HuH-7.5 (cell line): Measurements from ENCODE around the gene GTF2E1.
"Not testable (repeated sequence)": the region's sequence is repeated elsewhere in the genome, so short reads cannot be mapped to it uniquely, and the experiment has no call there.

ENCODE experiments used
- DNase-seq: peaks from one replicate; pipeline ENCODE4 v3.0.0; 2011; ENCODE audit warnings: low spot score

Gene GTF2E1

GRCh38 chr3:120756061-120756460 is 13.5 kb downstream of the GTF2E1 start:
- DNase-seq: no peak

GRCh38 chr3:120758551-120758950 is 16.0 kb downstream of the GTF2E1 start:
- DNase-seq: not testable (repeated sequence)

- no peak for DNase-seq
Measured at GRCh38 chr3:120762615-120763014, 20.1 kb downstream of the GTF2E1 start.

- no peak for DNase-seq
Measured at GRCh38 chr3:120763601-120764000, 21.1 kb downstream of the GTF2E1 start.

- DNase-seq: no peak
Measured at GRCh38 chr3:120764206-120764605, 21.7 kb downstream of the GTF2E1 start.

GRCh38 chr3:120765830-120766493 is 23.4 kb downstream of the GTF2E1 start:
- peak; percentile 9 for DNase-seq

GRCh38 chr3:120766576-120766975 is 24.0 kb downstream of the GTF2E1 start:
- no peak for DNase-seq

GRCh38 chr3:120767106-120767505 is 24.6 kb downstream of the GTF2E1 start:
- no peak for DNase-seq

GRCh38 chr3:120769436-120769835 is 26.9 kb downstream of the GTF2E1 start:
- no peak for DNase-seq

- no peak for DNase-seq
Measured at GRCh38 chr3:120770891-120771290, 28.3 kb downstream of the GTF2E1 start.

GRCh38 chr3:120772081-120772480 is 29.5 kb downstream of the GTF2E1 start:
- no peak for DNase-seq

GRCh38 chr3:120773932-120774331 is 31.4 kb downstream of the GTF2E1 start:
- no peak for DNase-seq

- no peak for DNase-seq
Measured at GRCh38 chr3:120775411-120775810, 32.9 kb downstream of the GTF2E1 start.

GRCh38 chr3:120778776-120779175 is 36.2 kb downstream of the GTF2E1 start:
- DNase-seq: no peak

- DNase-seq: no peak
Measured at GRCh38 chr3:120780977-120781376, 38.4 kb downstream of the GTF2E1 start.

GRCh38 chr3:120785832-120786231 is 43.3 kb downstream of the GTF2E1 start:
- not testable (repeated sequence) for DNase-seq

GRCh38 chr3:120791010-120791409 is 48.5 kb downstream of the GTF2E1 start:
- DNase-seq: no peak

GRCh38 chr3:120791913-120792312 is 49.4 kb downstream of the GTF2E1 start:
- no peak for DNase-seq

- DNase-seq: no peak
Measured at GRCh38 chr3:120793601-120794000, 51.1 kb downstream of the GTF2E1 start.

- peak; percentile 6 for DNase-seq
Measured at GRCh38 chr3:120795017-120795648, 52.6 kb downstream of the GTF2E1 start.

GRCh38 chr3:120795959-120796358 is 53.4 kb downstream of the GTF2E1 start:
- no peak for DNase-seq

GRCh38 chr3:120796976-120797375 is 54.4 kb downstream of the GTF2E1 start:
- DNase-seq: no peak

- DNase-seq: no peak
Measured at GRCh38 chr3:120797857-120798256, 55.3 kb downstream of the GTF2E1 start.

- DNase-seq: no peak
Measured at GRCh38 chr3:120798346-120798745, 55.8 kb downstream of the GTF2E1 start.
